Loucy (cell line): ENCODE data around the gene TMEM45B.
A peak's percentile ranks its signal among the peaks of the same experiment; 100 is the strongest.

Experiments
- H2AFZ ChIP-seq: fragments of 200-600 bp; sonication (generic); 2 replicates; pipeline ENCODE4 v1.6.0; 2016; ENCODE audit warnings: antibody characterized with exemption, mild to moderate bottlenecking, low read length, moderate library complexity
- H3F3A ChIP-seq: fragments of 200-600 bp; 2 replicates; pipeline ENCODE4 v1.6.0; 2016; ENCODE audit warnings: antibody characterized with exemption, low read depth, mild to moderate bottlenecking
- H3K27me3 ChIP-seq: fragments of 200-600 bp; sonication (generic); 2 replicates; pipeline ENCODE4 v1.6.1; 2014; ENCODE audit warnings: low read length, mild to moderate bottlenecking; ENCODE audit not compliant: insufficient read depth, poor library complexity, severe bottlenecking
- H3K36me3 ChIP-seq: fragments of 200-600 bp; sonication (generic); 2 replicates; pipeline ENCODE4 v1.6.1; 2016; ENCODE audit warnings: low read length; ENCODE audit not compliant: insufficient read depth
- H3K4me1 ChIP-seq: fragments of 200-600 bp; sonication (generic); 2 replicates; pipeline ENCODE4 v1.5.1; 2014; ENCODE audit warnings: low read length, mild to moderate bottlenecking; ENCODE audit not compliant: insufficient read depth, poor library complexity, severe bottlenecking
- H3K4me2 ChIP-seq: fragments of 200-600 bp; sonication (generic); 2 replicates; pipeline ENCODE4 v1.6.0; 2014; ENCODE audit warnings: antibody characterized with exemption, low read length, low read depth, mild to moderate bottlenecking; ENCODE audit not compliant: poor library complexity, severe bottlenecking
- H3K4me3 ChIP-seq: fragments of 200-600 bp; sonication (generic); 2 replicates; pipeline ENCODE4 v1.5.1; 2014; ENCODE audit warnings: low read length, mild to moderate bottlenecking, mixed read lengths; ENCODE audit not compliant: poor library complexity, severe bottlenecking
- H3K79me2 ChIP-seq: fragments of 200-600 bp; sonication (generic); 2 replicates; pipeline ENCODE4 v1.6.1; 2014; ENCODE audit warnings: low read length; ENCODE audit not compliant: insufficient read depth
- H3K9ac ChIP-seq: fragments of 200-600 bp; sonication (generic); 2 replicates; pipeline ENCODE4 v1.6.0; 2014; ENCODE audit warnings: mild to moderate bottlenecking, low read depth, low read length, moderate library complexity; ENCODE audit not compliant: poor library complexity, severe bottlenecking
- H3K9me2 ChIP-seq: fragments of 200-600 bp; sonication (generic); replicated peaks from 2 replicates; pipeline ENCODE4 v1.6.1; 2016; ENCODE audit warnings: low read depth, low read length, mixed read lengths
- H3K9me3 ChIP-seq: fragments of 200-600 bp; sonication (generic); 2 replicates; pipeline ENCODE4 v1.6.1; 2014; ENCODE audit warnings: mild to moderate bottlenecking, antibody characterized with exemption, low read length, low read depth; ENCODE audit not compliant: insufficient read depth
- H4K20me1 ChIP-seq: fragments of 200-600 bp; sonication (generic); 2 replicates; pipeline ENCODE4 v1.6.0; 2014; ENCODE audit warnings: antibody characterized with exemption, low read length, mild to moderate bottlenecking; ENCODE audit not compliant: insufficient read depth, poor library complexity, severe bottlenecking
- EZH2phosphoT487 ChIP-seq: fragments of 200-600 bp; IDR thresholded peaks from 2 replicates; pipeline ENCODE4 v1.6.1; 2018; ENCODE audit warnings: antibody characterized with exemption, mild to moderate bottlenecking, moderate library complexity, borderline replicate concordance
- TF ChIP-seq, protein P1 (sequence below): fragments of 200-600 bp; sonication (generic); conservative IDR thresholded peaks from 2 replicates; pipeline ENCODE4 v1.5.1; 2014; ENCODE audit warnings: mild to moderate bottlenecking, antibody characterized with exemption, low read length

The TMEM45B gene

DNA sequence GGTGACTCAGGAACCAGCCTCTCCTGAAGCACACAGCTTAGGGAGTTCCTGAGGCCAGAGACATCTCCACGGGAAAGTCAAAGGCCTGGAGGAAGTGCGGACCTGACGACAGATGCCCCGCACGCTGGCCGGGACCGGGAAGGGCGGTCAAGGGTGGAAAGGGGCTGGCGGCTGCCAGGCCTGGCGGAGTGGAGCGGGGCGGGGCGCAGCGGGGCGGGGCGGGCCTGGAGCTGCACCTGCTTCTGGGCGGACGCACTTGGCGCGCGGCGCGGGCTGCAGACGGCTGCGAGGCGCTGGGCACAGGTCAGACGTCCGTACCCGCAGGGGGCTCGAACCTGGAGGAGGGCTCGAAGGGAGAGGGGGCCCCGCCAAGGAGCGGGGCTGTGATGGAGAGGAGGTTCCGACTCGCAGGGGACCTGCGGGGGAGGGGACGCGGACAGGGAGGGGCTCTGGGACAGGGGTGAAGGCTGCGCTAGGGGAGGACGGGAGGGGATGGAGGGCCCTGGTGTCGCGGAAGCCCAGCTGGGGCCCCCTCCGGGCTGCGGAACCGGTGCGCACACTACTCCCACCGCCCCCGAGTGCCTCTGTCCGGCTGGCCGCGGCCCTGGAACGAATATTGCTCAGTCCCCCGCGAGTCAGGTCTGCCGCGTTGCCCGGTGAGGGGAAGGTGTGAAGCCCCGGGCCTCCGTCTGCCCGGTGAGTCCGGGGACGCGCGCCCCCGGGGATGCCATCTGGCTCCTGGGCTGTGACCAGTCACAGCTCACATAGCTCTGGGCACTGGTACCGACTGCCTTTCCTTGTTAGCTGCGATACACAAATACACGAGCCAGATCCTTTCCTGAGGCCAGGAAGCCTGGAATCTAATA, at the start of gene TMEM45B:
TMEM45B (plus strand) TSS at position 253 of the 866 bp plus-strand sequence. CDS start 36,635 bp downstream, outside the sequence.
- Histone ChIP-seq H3K79me2 (no peaks in the 10 kb centered on the region), H3K36me3 (no peaks in the 10 kb centered on the region), H3F3A (no peaks in the 10 kb centered on the region), H3K4me1 (no peaks in the 10 kb centered on the region), H3K9me2 (no peaks in the 10 kb centered on the region), H4K20me1 (no peaks in the 10 kb centered on the region), H3K27me3 (no peaks in the 10 kb centered on the region), H2AFZ (no peak within 1 kb of the TSS), H3K9me3 (no peaks in the 10 kb centered on the region), H3K9ac (no peak within 1 kb of the TSS), H3K4me3 (no peak within 1 kb of the TSS), H3K4me2 (no peak within 1 kb of the TSS)
- TF ChIP-seq, protein P1, sequence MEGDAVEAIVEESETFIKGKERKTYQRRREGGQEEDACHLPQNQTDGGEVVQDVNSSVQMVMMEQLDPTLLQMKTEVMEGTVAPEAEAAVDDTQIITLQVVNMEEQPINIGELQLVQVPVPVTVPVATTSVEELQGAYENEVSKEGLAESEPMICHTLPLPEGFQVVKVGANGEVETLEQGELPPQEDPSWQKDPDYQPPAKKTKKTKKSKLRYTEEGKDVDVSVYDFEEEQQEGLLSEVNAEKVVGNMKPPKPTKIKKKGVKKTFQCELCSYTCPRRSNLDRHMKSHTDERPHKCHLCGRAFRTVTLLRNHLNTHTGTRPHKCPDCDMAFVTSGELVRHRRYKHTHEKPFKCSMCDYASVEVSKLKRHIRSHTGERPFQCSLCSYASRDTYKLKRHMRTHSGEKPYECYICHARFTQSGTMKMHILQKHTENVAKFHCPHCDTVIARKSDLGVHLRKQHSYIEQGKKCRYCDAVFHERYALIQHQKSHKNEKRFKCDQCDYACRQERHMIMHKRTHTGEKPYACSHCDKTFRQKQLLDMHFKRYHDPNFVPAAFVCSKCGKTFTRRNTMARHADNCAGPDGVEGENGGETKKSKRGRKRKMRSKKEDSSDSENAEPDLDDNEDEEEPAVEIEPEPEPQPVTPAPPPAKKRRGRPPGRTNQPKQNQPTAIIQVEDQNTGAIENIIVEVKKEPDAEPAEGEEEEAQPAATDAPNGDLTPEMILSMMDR: no peak
- TF ChIP-seq EZH2phosphoT487: no peak

- TF ChIP-seq EZH2phosphoT487: no peak
- TF ChIP-seq, protein P1: peak; percentile 61
- Histone ChIP-seq H3K4me1 (no peaks in the 10 kb centered on the region), H3K4me2 (no peak overlapping the region), H2AFZ (no peak overlapping the region), H3K9me2 (no peaks in the 10 kb centered on the region), H3K27me3 (no peaks in the 10 kb centered on the region), H3F3A (no peaks in the 10 kb centered on the region), H3K36me3 (no peaks in the 10 kb centered on the region), H4K20me1 (no peaks in the 10 kb centered on the region), H3K9ac (no peak overlapping the region), H3K9me3 (no peaks in the 10 kb centered on the region; the same call in 1 of the 2 replicates), H3K4me3 (no peak overlapping the region), H3K79me2 (no peaks in the 10 kb centered on the region)
Measured at GRCh38 chr11:129766898-129767604, 48.6 kb upstream of the TMEM45B start.

GRCh38 chr11:129767827-129768226, 47.8 kb upstream of the TMEM45B start:
- H3K9me2 ChIP-seq: no peaks in the 10 kb centered on the region
- no peak overlapping the region for H3K4me3 ChIP-seq
- no peaks in the 10 kb centered on the region for H3K36me3 ChIP-seq
- no peak overlapping the region for H3K4me2 ChIP-seq
- no peaks in the 10 kb centered on the region; the same call in 1 of the 2 replicates for H3K9me3 ChIP-seq
- H2AFZ ChIP-seq: no peak overlapping the region
- H4K20me1 ChIP-seq: no peaks in the 10 kb centered on the region
- TF ChIP-seq, protein P1: no peak
- no peak for TF ChIP-seq EZH2phosphoT487
- no peaks in the 10 kb centered on the region for H3K79me2 ChIP-seq
- H3F3A ChIP-seq: no peaks in the 10 kb centered on the region
- no peaks in the 10 kb centered on the region for H3K27me3 ChIP-seq
- H3K4me1 ChIP-seq: no peaks in the 10 kb centered on the region
- H3K9ac ChIP-seq: no peak overlapping the region
